Colon (tissue), 2 donors: Measurements from ENCODE around the gene ISM1.

Experiments used
- FAIRE-seq: peaks from 2 replicates; lab custom pipeline; 2012; peaks lifted over from hg19 to GRCh38; lab: Jason Lieb, UNC
- donor health status: control.
- donor health status: control.

Gene ISM1

DNA sequence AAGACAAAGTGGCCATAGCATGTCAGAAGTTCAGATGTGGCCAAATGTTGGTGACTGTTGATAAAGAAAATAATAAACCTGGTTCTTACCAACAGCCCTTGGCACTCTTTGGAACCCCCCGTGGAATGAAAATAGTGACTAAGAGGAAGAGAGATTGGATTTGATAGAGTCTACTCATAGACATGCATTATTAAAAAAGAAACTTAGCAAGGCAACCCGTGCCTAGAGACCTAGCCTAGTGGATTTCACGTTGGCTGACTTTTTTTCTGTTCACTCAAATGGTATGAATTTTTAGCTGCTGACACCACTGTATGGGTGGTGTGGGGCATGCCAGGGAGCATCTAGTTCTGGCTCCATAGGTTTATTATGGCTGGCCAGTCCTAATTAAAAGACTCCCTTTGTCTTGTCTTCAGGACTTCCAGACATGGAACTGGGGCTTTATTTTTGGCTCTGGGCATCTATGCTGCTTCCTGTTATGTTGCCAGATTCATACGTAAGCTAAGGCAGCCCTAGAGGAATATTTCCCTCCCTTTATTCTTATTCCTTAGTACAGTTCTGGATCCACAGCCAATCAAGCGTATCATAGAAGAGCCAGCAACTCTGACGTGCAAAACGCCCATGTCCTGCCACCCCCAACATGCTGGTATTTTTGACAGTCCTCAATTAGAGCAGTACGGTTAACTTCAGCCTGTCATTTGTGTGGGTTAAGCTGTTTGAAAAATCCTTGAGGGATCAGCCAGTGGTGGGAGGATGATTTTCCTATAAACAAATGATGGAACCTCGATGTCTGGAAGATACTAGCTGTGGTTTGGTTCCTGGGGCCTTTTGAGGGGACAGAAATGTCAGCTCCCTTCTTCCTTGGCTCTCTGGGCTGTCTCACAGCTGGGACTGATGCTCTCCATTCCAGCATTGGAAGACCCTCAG, 127.5 kb downstream of the ISM1 start:
- FAIRE-seq: no peak

GRCh38 chr20:13349235-13349604, 128.1 kb downstream of the ISM1 start:
- FAIRE-seq: no peak
